Superior temporal gyrus (tissue), 1 donor: ENCODE data around the gene CAB39.

Experiments used
- DNase-seq: peaks from one replicate; pipeline ENCODE4 v3.0.0-alpha.2; 2016; ENCODE audit errors: extremely low spot score

The CAB39 gene

DNA sequence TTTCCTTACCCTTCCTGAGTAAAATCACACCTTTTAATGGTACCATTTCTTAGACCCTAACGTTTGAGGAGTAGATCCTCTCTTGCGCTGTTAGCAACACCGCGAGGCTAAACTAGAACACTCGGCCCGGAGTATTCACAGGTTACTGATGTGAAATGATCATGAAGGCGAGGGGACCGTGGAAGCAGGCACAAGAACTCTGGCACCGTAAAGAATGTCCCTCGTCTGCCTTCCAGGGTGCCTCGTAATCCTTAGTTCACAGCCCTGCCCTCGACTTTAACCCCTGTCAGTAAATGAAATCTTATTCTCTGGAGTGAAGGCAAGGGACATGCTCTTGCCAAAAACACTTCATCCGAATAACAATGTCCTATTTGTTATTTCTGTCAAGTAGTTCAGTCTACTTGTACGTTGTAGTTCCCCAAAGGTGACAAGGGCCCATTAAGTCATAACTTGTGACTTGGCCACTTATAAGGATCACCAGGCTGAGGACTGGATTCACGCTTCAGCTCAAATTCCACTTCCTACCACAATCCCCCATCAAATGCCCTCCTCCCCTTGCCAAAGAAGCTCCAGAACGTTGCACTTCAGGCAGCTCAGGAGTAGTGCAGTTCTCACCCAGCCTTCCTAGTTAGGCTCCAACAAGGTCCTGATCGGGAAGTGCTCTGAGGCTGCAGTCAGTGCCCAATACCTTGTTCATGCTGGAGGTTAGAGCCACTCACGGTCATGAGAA, 108.8 kb downstream of the CAB39 start:
- DNase-seq: no peak

GRCh38 chr2:230821991-230822520, 109.4 kb downstream of the CAB39 start:
- DNase-seq: no peak

DNA sequence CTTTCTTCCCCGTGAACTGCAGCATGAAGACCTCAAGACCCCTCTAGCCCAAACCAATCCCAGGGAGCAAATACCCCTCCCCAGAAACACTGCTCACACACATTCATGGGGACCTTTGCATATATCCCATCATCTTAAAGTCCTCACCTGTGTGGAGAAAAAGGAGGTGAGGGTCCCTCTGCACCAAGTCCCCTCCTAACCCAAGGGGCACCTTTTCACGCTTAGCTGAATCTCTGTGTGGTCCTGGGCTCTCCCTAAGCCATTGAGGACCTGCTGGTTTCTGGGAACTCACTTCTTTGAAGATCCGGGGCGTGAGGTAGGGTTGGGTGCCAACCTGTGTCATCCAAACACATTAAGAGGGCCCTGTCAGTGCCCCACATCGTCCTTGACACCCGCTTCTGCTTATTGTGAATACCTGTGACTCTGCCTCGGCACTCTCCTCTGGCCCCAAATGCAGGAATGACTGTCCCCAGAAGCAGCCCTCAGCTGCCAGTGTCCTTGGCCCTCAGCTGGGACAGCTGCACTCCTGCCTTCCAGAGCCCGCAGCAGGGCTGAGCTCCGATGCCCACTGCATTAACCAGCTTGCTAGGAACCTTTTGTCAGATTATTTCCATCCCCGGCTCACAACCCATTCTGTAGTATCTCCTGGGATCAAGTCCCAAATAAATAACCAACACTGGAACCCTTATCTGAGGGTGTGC, 110.8 kb downstream of the CAB39 start:
- DNase-seq: no peak

GRCh38 chr2:230824406-230824978, 111.8 kb downstream of the CAB39 start:
- DNase-seq: peak; percentile 91

GRCh38 chr2:230825354-230825753, 112.7 kb downstream of the CAB39 start:
- DNase-seq: no peak

DNA sequence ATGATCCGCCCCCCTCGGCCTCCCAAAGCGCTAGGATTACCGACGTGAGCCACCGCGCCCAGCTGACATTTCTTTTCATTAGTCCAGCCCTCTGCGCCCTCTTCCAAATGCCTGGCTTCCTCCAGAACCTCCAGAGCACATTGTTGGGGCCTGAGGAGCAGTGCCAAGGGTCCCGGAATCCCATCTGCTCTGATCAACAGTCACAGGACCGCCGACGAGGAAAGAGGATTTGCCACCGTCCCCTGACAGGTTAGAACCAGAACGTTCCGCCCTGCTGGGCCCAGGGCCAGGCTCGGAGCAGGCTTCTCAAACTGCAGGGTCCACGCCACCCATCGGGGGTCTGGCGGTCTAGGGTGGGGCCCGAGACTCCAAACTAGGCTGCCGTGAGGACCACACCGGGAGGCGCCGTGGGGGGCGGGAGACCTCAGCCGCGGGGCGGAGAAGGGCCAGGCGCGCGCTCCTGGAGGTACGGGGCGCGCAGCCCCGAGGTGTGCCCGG, 115.2 kb downstream of the CAB39 start:
- no peak for DNase-seq

GRCh38 chr2:230828272-230828961, 115.8 kb downstream of the CAB39 start:
- no peak for DNase-seq

DNA sequence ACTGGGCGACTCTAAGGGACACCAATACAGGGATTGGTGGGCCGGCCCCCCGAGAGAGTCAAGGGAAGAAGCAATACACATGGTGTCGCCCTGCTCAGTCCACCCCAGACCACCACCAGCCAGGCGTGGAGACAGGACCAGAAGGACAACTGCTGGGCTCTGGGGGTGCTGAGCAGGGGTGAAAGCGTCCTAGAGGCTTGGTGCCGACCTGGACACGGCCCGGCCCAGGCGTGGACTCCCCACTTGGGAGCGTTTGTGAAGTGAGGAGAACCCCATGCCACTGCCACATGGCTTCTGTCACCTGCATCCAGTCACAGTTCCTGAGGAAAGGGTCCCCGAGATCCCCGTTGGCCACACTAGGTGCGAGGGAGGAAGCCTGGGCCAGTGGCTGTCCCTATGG, 116.7 kb downstream of the CAB39 start:
- no peak for DNase-seq

DNA sequence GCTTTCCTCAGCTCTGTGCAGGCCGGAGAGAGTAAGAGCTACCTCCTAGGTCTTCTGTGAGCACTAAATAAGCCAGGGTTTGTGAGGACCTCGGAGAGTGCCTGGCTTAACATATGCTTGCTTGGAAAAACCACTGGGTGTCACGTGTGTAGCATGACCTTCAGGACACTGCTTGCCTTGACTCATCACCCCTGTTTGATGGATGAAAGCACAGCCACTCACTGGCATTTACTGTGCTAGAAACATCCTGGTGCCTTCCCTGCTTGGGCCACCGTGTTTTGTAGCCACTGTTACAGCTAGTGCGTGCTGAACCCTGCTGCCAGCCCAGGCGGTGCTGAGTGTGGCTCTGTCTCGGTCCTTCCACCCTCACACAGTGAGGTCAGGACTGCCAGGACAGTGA, 117.3 kb downstream of the CAB39 start:
- DNase-seq: no peak

DNA sequence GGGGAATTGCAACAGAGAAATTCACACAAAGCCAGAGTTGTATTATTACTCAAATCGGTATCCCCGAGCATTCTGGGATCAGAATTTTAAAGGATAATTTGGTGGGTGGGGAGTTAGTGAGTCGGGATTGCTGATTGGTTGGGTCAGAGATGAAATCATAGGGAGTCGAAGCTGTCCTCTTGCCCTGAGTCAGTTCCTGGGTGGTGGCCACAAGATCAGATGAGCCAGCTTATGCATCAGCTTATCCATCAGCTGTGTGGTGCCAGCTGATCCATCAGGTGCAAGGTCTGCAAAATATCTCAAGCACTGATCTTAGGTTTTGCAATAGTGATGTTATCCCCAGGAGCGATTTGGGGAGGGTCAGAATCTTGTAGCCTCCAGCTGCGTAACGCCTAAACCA, 117.8 kb downstream of the CAB39 start:
- DNase-seq: no peak

- no peak for DNase-seq
Measured at GRCh38 chr2:230840301-230840700, 127.7 kb downstream of the CAB39 start.

DNA sequence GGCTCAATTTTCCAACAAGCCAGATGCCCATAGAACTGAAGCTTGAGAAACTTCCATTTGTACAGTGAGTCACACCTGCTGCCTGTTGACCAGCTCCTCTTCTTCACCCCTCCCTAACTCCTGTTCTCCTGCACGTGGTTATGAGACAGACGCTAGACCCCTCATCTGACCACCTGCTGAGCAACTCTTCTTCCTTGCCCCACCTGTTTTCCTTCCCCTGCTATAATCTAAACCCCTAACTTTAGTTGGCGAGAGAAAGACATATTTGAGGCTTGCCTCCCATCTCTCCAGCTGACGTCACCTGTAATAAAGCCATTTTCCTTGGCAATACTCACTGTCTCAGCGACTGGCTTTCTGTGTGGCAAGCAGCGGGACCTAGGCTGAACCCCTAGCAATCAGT, 129.8 kb downstream of the CAB39 start:
- no peak for DNase-seq

GRCh38 chr2:230843132-230843531, 130.5 kb downstream of the CAB39 start:
- DNase-seq: no peak

DNA sequence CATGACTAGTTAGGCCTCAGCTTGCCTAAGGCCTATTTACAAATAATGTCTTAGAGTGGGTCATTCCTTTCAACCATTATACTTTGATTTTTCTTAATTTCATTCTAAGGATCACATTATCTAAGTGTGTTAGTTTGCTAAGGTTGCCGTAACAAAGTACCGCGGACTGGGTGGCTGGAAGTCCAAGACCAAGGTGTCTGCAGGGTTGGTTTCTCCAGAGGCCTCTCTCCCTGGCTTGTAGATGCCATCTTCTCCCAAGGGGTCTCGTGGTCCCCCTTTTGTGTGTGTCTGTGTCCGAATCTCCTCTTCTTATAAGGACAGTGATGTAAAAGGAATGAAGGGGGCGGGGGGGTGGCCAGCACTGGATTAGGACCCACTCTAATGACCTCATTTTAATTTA, 133.7 kb downstream of the CAB39 start:
- DNase-seq: no peak

DNA sequence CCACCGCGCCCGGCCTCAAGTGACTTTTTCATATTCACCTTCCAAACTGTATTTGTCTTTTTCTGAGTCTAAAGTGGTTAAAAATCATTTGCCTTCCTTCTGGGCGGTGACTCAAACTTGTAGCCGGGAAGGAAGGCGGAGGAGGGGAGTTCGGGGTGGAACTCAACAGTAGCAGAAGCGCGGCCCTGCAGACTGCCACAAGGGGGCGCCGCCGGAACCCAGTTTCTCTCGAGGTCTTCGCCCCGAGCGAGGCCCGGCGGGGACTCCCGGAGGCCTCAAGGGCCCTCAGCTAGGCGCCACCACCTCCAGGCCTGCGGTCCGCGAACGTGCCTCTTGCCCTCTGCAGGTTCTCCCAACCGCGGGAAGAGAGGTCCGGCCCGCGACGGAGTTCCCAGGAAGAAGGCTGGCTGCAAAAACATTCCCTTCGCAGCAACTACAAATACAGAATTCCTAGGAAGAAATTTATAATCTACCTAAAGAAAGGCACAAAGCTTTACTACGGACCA, 135.3 kb downstream of the CAB39 start:
- DNase-seq: peak; percentile 82

DNA sequence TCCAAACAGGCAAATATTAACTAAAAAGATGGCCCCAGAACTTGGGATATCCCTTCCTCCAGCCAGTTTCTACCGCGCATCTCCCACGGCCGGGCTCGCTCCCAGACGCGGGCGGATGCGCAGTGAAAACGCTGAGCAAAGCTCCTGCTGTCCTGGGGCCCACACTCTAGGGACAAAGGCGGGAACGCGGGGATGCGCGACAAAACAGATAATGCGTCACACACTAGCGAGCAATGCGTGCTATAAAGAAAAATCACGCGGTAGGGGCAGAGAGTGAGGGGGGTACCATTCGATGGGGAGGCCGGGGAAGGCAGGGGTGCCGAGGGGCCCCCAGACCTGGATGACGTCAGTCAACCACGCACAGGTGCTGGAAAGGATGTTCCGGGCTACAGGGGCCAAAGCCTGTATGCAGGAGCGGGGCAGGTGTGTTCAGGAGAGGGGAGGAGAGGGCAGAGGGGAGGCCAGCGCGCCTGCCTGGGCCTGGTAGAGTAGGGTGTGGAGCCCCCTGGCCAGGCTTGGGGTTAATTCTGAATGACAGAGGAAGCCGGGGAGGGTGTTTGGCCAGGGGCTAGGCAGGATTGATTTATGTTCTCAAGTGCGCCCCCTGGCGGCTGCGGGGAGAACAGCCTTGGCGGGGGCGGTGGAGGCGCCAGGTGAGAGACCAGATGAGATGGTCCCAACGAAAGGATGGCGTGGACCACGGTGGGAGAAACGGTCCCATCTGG, 137.2 kb downstream of the CAB39 start:
- no peak for DNase-seq

GRCh38 chr2:230850358-230850658, 137.7 kb downstream of the CAB39 start:
- DNase-seq: no peak

GRCh38 chr2:230852113-230852512, 139.5 kb downstream of the CAB39 start:
- DNase-seq: no peak

- no peak for DNase-seq
Measured at GRCh38 chr2:230861552-230862255, 149.1 kb downstream of the CAB39 start.

DNA sequence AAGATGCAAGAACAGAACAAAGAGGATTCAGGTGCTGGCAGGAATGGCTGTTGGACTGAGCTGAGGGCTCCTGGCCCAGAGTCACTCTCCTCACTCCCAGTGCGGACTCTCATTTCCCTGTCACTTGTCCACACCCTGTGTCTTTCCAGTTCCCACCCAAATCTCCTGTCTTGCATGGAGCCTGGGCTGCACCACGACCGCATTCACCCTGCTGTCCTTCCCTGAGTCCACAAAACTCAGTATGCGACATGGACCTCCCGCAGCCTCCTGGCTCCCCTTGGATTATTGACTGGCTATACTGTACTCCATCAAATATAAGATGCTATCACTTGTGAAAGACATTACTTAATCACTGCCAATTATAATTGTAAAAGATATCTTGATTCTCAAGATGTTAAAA, 149.7 kb downstream of the CAB39 start:
- no peak for DNase-seq

- no peak for DNase-seq
Measured at GRCh38 chr2:230863031-230863430, 150.4 kb downstream of the CAB39 start.
